ENCODE results near the gene HOOK2.

Gene HOOK2

GRCh38 chr19:12790628-12791344, 15.4 kb upstream of the HOOK2 start:
- peaks cover 29% of the 10 kb centered on the region for H3K4me1 ChIP-seq (ENCODE audit: control insufficient read depth, insufficient read depth, low read length)
- peak overlapping the region; percentile 39 for H3K9ac ChIP-seq (ENCODE audit: low read length)
- peak overlapping the region; percentile 61 for H3K4me3 ChIP-seq (ENCODE audit: low read length)
- H3K36me3 ChIP-seq (ENCODE audit: control insufficient read depth, insufficient read depth, low read length), result no peaks in the 10 kb centered on the region
- H3K27ac ChIP-seq (ENCODE audit: low read depth, low read length), result peak overlapping the region; percentile 94
- no peaks in the 10 kb centered on the region for H3K27me3 ChIP-seq (ENCODE audit: control insufficient read depth, insufficient read depth, low read length)

- H3K4me1 ChIP-seq (ENCODE audit: control insufficient read depth, insufficient read depth, low read length), result peaks cover 29% of the 10 kb centered on the region
- peak overlapping the region; percentile 39 for H3K9ac ChIP-seq (ENCODE audit: low read length)
- H3K4me3 ChIP-seq (ENCODE audit: low read length), result peak overlapping the region; percentile 61
- H3K27ac ChIP-seq (ENCODE audit: low read depth, low read length), result peak overlapping the region; percentile 94
- no peaks in the 10 kb centered on the region for H3K27me3 ChIP-seq (ENCODE audit: control insufficient read depth, insufficient read depth, low read length)
- no peaks in the 10 kb centered on the region for H3K36me3 ChIP-seq (ENCODE audit: control insufficient read depth, insufficient read depth, low read length)
Observed at GRCh38 chr19:12789904-12790619, 14.7 kb upstream of the HOOK2 start.

- peak overlapping the region; percentile 83 for H3K9ac ChIP-seq (ENCODE audit: low read length)
- H3K4me1 ChIP-seq (ENCODE audit: control insufficient read depth, insufficient read depth, low read length), result peaks cover 29% of the 10 kb centered on the region
Observed at GRCh38 chr19:12789098-12789903, 13.9 kb upstream of the HOOK2 start.

GRCh38 chr19:12788682-12789097, 13.3 kb upstream of the HOOK2 start:
- Histone ChIP-seq H3K4me3 (ENCODE audit: low read length) (peak overlapping the region; percentile 68), H3K4me1 (ENCODE audit: control insufficient read depth, insufficient read depth, low read length) (peaks cover 24% of the 10 kb centered on the region), H3K27me3 (ENCODE audit: control insufficient read depth, insufficient read depth, low read length) (no peaks in the 10 kb centered on the region), H3K36me3 (ENCODE audit: control insufficient read depth, insufficient read depth, low read length) (no peaks in the 10 kb centered on the region), H3K27ac (ENCODE audit: low read depth, low read length) (peak overlapping the region; percentile 94), H3K9ac (ENCODE audit: low read length) (peak overlapping the region; percentile 83)

More at GRCh38 chr19:12789098-12789903, 13.9 kb upstream of the HOOK2 start:
- H3K27me3 ChIP-seq (ENCODE audit: control insufficient read depth, insufficient read depth, low read length), result no peaks in the 10 kb centered on the region
- peak overlapping the region; percentile 68 for H3K4me3 ChIP-seq (ENCODE audit: low read length)
- peak overlapping the region; percentile 94 for H3K27ac ChIP-seq (ENCODE audit: low read depth, low read length)
- no peaks in the 10 kb centered on the region for H3K36me3 ChIP-seq (ENCODE audit: control insufficient read depth, insufficient read depth, low read length)

- Histone ChIP-seq H3K36me3 (ENCODE audit: control insufficient read depth, insufficient read depth, low read length) (no peaks in the 10 kb centered on the region), H3K27ac (ENCODE audit: low read depth, low read length) (peak overlapping the region; percentile 94), H3K9ac (ENCODE audit: low read length) (peak overlapping the region; percentile 83), H3K4me3 (ENCODE audit: low read length) (peak overlapping the region; percentile 68), H3K27me3 (ENCODE audit: control insufficient read depth, insufficient read depth, low read length) (no peaks in the 10 kb centered on the region), H3K4me1 (ENCODE audit: control insufficient read depth, insufficient read depth, low read length) (peaks cover 28% of the 10 kb centered on the region)
Observed at GRCh38 chr19:12788042-12788681, 12.8 kb upstream of the HOOK2 start.

- Histone ChIP-seq H3K4me3 (ENCODE audit: low read length) (no peak overlapping the region), H3K36me3 (ENCODE audit: control insufficient read depth, insufficient read depth, low read length) (no peaks in the 10 kb centered on the region), H3K27me3 (ENCODE audit: control insufficient read depth, insufficient read depth, low read length) (no peaks in the 10 kb centered on the region), H3K4me1 (ENCODE audit: control insufficient read depth, insufficient read depth, low read length) (peaks cover 31% of the 10 kb centered on the region), H3K9ac (ENCODE audit: low read length) (no peak overlapping the region), H3K27ac (ENCODE audit: low read depth, low read length) (peak overlapping the region; percentile 72)
Observed at GRCh38 chr19:12787458-12787857, 12.1 kb upstream of the HOOK2 start.

- Histone ChIP-seq H3K27ac (ENCODE audit: low read depth, low read length) (peak overlapping the region; percentile 72), H3K36me3 (ENCODE audit: control insufficient read depth, insufficient read depth, low read length) (no peaks in the 10 kb centered on the region), H3K4me1 (ENCODE audit: control insufficient read depth, insufficient read depth, low read length) (peaks cover 33% of the 10 kb centered on the region), H3K9ac (ENCODE audit: low read length) (no peak overlapping the region), H3K27me3 (ENCODE audit: control insufficient read depth, insufficient read depth, low read length) (no peaks in the 10 kb centered on the region), H3K4me3 (ENCODE audit: low read length) (no peak overlapping the region)
Observed at GRCh38 chr19:12786952-12787351, 11.6 kb upstream of the HOOK2 start.

- peak overlapping the region; percentile 72 for H3K27ac ChIP-seq (ENCODE audit: low read depth, low read length)
- H3K36me3 ChIP-seq (ENCODE audit: control insufficient read depth, insufficient read depth, low read length), result no peaks in the 10 kb centered on the region
- H3K9ac ChIP-seq (ENCODE audit: low read length), result no peak overlapping the region
- H3K4me3 ChIP-seq (ENCODE audit: low read length), result no peak overlapping the region
- peaks cover 33% of the 10 kb centered on the region for H3K4me1 ChIP-seq (ENCODE audit: control insufficient read depth, insufficient read depth, low read length)
- H3K27me3 ChIP-seq (ENCODE audit: control insufficient read depth, insufficient read depth, low read length), result no peaks in the 10 kb centered on the region
Observed at GRCh38 chr19:12786141-12786870, 11.0 kb upstream of the HOOK2 start.

- Histone ChIP-seq H3K9ac (ENCODE audit: low read length) (no peak overlapping the region), H3K4me1 (ENCODE audit: control insufficient read depth, insufficient read depth, low read length) (peaks cover 28% of the 10 kb centered on the region), H3K27me3 (ENCODE audit: control insufficient read depth, insufficient read depth, low read length) (no peaks in the 10 kb centered on the region), H3K36me3 (ENCODE audit: control insufficient read depth, insufficient read depth, low read length) (no peaks in the 10 kb centered on the region), H3K4me3 (ENCODE audit: low read length) (no peak overlapping the region), H3K27ac (ENCODE audit: low read depth, low read length) (peak overlapping the region; percentile 72)
Observed at GRCh38 chr19:12785431-12786031, 10.2 kb upstream of the HOOK2 start.

- Histone ChIP-seq H3K36me3 (ENCODE audit: control insufficient read depth, insufficient read depth, low read length) (no peaks in the 10 kb centered on the region), H3K27me3 (ENCODE audit: control insufficient read depth, insufficient read depth, low read length) (no peaks in the 10 kb centered on the region), H3K9ac (ENCODE audit: low read length) (no peak overlapping the region), H3K27ac (ENCODE audit: low read depth, low read length) (peak overlapping the region; percentile 41), H3K4me3 (ENCODE audit: low read length) (no peak overlapping the region), H3K4me1 (ENCODE audit: control insufficient read depth, insufficient read depth, low read length) (peaks cover 25% of the 10 kb centered on the region)
Observed at GRCh38 chr19:12784871-12785430, 9.6 kb upstream of the HOOK2 start.

GRCh38 chr19:12784394-12784870, 9.1 kb upstream of the HOOK2 start:
- Histone ChIP-seq H3K4me1 (ENCODE audit: control insufficient read depth, insufficient read depth, low read length) (peaks cover 25% of the 10 kb centered on the region), H3K9ac (ENCODE audit: low read length) (peak overlapping the region; percentile 0)

More at GRCh38 chr19:12784394-12784870, 9.1 kb upstream of the HOOK2 start:
- no peaks in the 10 kb centered on the region for H3K36me3 ChIP-seq (ENCODE audit: control insufficient read depth, insufficient read depth, low read length)
- no peak overlapping the region for H3K4me3 ChIP-seq (ENCODE audit: low read length)
- H3K27ac ChIP-seq (ENCODE audit: low read depth, low read length), result peak overlapping the region; percentile 99
- H3K27me3 ChIP-seq (ENCODE audit: control insufficient read depth, insufficient read depth, low read length), result no peaks in the 10 kb centered on the region
